Measurements from ENCODE around the gene TRIM29. TPM values are rescaled to one million over a fixed set of nuclear protein-coding genes. Genes with fewer than 3 reads are reported as not detected.

TRIM29 gene
- total and polyA plus RNA-seq, 2 donors from 2014 or later: 0.65 to 32.9 TPM

GRCh38 chr11:120089036-120090001 lies 48.6 kb downstream of the TRIM29 start:
- Histone ChIP-seq H3K27me3 (ENCODE audit: control insufficient read depth, insufficient read depth, low read length) (no peaks in the 10 kb centered on the region), H3K27ac (ENCODE audit: low read depth in 2 of 2, low read length in 2 of 2) (no peak overlapping the region), H3K4me3 (ENCODE audit: low read length in 3 of 3) (no peak overlapping the region), H3K9me3 (ENCODE audit: control insufficient read depth in 2 of 3, insufficient read depth in 1 of 3, low read length in 3 of 3) (no peaks in the 10 kb centered on the region), H3K9ac (ENCODE audit: low read length in 3 of 3) (no peak overlapping the region), H3K36me3 (ENCODE audit: control insufficient read depth in 2 of 3, insufficient read depth in 3 of 3, low read length in 3 of 3) (no peaks in the 10 kb centered on the region), H3K4me1 (ENCODE audit: control insufficient read depth in 2 of 3, insufficient read depth in 2 of 3, low read depth in 1 of 3, low read length in 3 of 3) (no peaks in the 10 kb centered on the region)
- intact Hi-C loops (cut with DNase I): no loop called here
- DNase-seq: no peak
- FAIRE-seq: no peak
- TF ChIP-seq CTCF (IDR thresholded peaks at IDR 0.05; ENCODE audit: borderline replicate concordance, extremely low read depth, insufficient read depth): no peak

GRCh38 chr11:120088056-120088455 lies 49.9 kb downstream of the TRIM29 start:
- intact Hi-C loops (cut with DNase I): no loop called here
- Histone ChIP-seq H3K9me3 (ENCODE audit: control insufficient read depth in 2 of 3, insufficient read depth in 1 of 3, low read length in 3 of 3) (no peaks in the 10 kb centered on the region), H3K27ac (ENCODE audit: low read depth in 2 of 2, low read length in 2 of 2) (no peak overlapping the region), H3K27me3 (ENCODE audit: control insufficient read depth, insufficient read depth, low read length) (no peaks in the 10 kb centered on the region), H3K4me3 (ENCODE audit: low read length in 3 of 3) (no peak overlapping the region), H3K4me1 (ENCODE audit: control insufficient read depth in 2 of 3, insufficient read depth in 2 of 3, low read depth in 1 of 3, low read length in 3 of 3) (no peaks in the 10 kb centered on the region), H3K9ac (ENCODE audit: low read length in 3 of 3) (no peak overlapping the region), H3K36me3 (ENCODE audit: control insufficient read depth in 2 of 3, insufficient read depth in 3 of 3, low read length in 3 of 3) (no peaks in the 10 kb centered on the region)
- TF ChIP-seq CTCF (IDR thresholded peaks at IDR 0.05; ENCODE audit: borderline replicate concordance, extremely low read depth, insufficient read depth): no peak
- DNase-seq: no peak
- no peak for FAIRE-seq

GRCh38 chr11:120086651-120087050 lies 51.3 kb downstream of the TRIM29 start:
- DNase-seq (peak in 3 of 5 donors; percentile 79 to 87 (median 80)), FAIRE-seq (no peak)
- Histone ChIP-seq H3K4me1 (ENCODE audit: control insufficient read depth in 2 of 3, insufficient read depth in 2 of 3, low read depth in 1 of 3, low read length in 3 of 3) (no peaks in the 10 kb centered on the region), H3K9me3 (ENCODE audit: control insufficient read depth in 2 of 3, insufficient read depth in 1 of 3, low read length in 3 of 3) (no peaks in the 10 kb centered on the region), H3K4me3 (ENCODE audit: low read length in 3 of 3) (no peak overlapping the region), H3K27me3 (ENCODE audit: control insufficient read depth, insufficient read depth, low read length) (no peaks in the 10 kb centered on the region), H3K9ac (ENCODE audit: low read length in 3 of 3) (no peak overlapping the region), H3K36me3 (ENCODE audit: control insufficient read depth in 2 of 3, insufficient read depth in 3 of 3, low read length in 3 of 3) (no peaks in the 10 kb centered on the region), H3K27ac (ENCODE audit: low read depth in 2 of 2, low read length in 2 of 2) (no peak overlapping the region)
- intact Hi-C loops (cut with DNase I): no loop called here
- TF ChIP-seq CTCF (IDR thresholded peaks at IDR 0.05; ENCODE audit: borderline replicate concordance, extremely low read depth, insufficient read depth): no peak

Data from kidney (tissue), 14 donors.